GM12892 (cell line): Measurements from ENCODE around the gene ACOT12. TPM values are rescaled to one million over a fixed set of nuclear protein-coding genes. Genes with fewer than 3 reads are reported as not detected.

Experiments
- DNase-seq: peaks from one replicate; pipeline ENCODE4 v3.0.0; 2011; ENCODE audit not compliant: insufficient read length
- FAIRE-seq: peaks from 2 replicates; lab custom pipeline; 2011; peaks lifted over from hg19 to GRCh38; lab: Jason Lieb, UNC
- POLR2A ChIP-seq: IDR thresholded peaks from 2 replicates; pipeline ENCODE4 v1.6.1; 2011; ENCODE audit warnings: low read depth, low read length, control low read depth
- POLR2AphosphoS5 ChIP-seq: IDR thresholded peaks from 2 replicates; pipeline ENCODE4 v1.6.1; 2011; ENCODE audit warnings: low read depth, low read length, control low read depth
- TAF1 ChIP-seq: IDR thresholded peaks from 2 replicates; pipeline ENCODE4 v1.6.1; 2011; ENCODE audit warnings: low read depth, mild to moderate bottlenecking, control low read depth, low read length, borderline replicate concordance
- polyA plus RNA-seq: library from polyadenylated mRNA; unstranded; fragments of >200 nt; gene quantifications from one replicate; pipeline ENCODE4 v1.2.1, GENCODE V29; 2012; ENCODE audit warnings: missing spikeins, inconsistent platforms; ENCODE audit not compliant: missing spikeins

ACOT12 gene
- polyA plus RNA-seq: not detected

DNA sequence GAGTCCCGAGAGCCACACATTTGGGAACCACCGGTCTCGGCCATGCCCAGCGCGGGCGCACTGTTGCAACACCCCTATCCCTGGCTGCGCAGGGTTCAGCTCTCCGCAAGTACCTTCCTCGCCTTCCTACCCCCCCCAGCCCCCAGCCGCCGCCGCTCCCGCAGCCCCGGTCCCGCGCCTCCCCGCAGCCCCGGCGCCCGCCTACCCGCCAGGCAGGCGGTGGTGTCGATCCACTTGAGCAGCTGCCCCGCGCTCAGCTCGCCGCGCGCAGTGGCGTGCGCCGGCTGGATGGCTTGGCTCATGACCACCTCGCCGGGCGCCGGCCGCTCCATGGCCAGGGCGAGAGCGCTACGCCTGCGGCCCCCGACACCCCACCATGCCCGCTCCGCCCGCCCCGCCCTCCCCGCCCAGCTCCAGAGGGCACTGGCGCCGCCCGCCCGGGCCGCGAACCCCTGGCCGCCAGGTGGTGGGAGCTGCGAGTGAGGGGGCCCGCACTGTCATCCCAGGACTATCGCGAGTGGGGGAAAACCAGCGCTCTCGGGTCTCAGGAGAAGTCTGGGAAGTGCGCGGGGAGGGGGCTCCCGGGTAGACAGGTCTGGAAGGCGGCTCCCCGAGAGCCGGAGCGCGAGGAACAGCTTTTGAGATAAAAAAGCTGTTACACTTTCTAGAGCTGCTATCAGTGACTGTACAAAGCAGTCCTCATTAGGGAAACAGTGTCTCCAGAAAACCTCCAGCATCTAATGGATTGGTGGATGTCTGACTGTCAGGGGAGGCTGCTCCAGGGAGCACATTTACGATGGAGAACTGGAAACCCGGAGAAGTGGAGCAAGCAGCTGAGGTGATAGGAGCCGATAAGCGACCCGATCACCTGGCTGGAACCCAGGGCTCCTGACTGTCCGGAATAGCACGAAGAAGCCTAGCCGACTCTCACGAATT, at the start of gene ACOT12:
Gene ACOT12, minus strand, starts transcription at position 352 of the 936 bp plus-strand sequence. Its CDS starts 20 bp downstream, at position 332.
- FAIRE-seq (no peak), DNase-seq (no peak)
- no peak for TF ChIP-seq TAF1
- TF ChIP-seq POLR2A: no peak
- TF ChIP-seq POLR2AphosphoS5: no peak

- no peak for FAIRE-seq
- no peak for DNase-seq
Observed at GRCh38 chr5:81435023-81435422, 41.1 kb upstream of the ACOT12 start.

GRCh38 chr5:81429985-81430384, 36.1 kb upstream of the ACOT12 start:
- DNase-seq (no peak), FAIRE-seq (no peak)
- TF ChIP-seq TAF1 (no peak), POLR2A (no peak), POLR2AphosphoS5 (no peak)

More at GRCh38 chr5:81435023-81435422, 41.1 kb upstream of the ACOT12 start:
- no peak for TF ChIP-seq POLR2A
- no peak for TF ChIP-seq POLR2AphosphoS5
- TF ChIP-seq TAF1: no peak

GRCh38 chr5:81429363-81429762, 35.4 kb upstream of the ACOT12 start:
- DNase-seq (no peak), FAIRE-seq (no peak)
- TF ChIP-seq POLR2AphosphoS5 (no peak), TAF1 (no peak), POLR2A (no peak)

GRCh38 chr5:81428861-81429260, 34.9 kb upstream of the ACOT12 start:
- no peak for FAIRE-seq
- no peak for DNase-seq

GRCh38 chr5:81428446-81428845, 34.5 kb upstream of the ACOT12 start:
- TF ChIP-seq POLR2A (no peak), TAF1 (no peak), POLR2AphosphoS5 (no peak)
- no peak for DNase-seq
- no peak for FAIRE-seq

More at GRCh38 chr5:81428861-81429260, 34.9 kb upstream of the ACOT12 start:
- TF ChIP-seq POLR2AphosphoS5 (no peak), TAF1 (no peak), POLR2A (no peak)

DNA sequence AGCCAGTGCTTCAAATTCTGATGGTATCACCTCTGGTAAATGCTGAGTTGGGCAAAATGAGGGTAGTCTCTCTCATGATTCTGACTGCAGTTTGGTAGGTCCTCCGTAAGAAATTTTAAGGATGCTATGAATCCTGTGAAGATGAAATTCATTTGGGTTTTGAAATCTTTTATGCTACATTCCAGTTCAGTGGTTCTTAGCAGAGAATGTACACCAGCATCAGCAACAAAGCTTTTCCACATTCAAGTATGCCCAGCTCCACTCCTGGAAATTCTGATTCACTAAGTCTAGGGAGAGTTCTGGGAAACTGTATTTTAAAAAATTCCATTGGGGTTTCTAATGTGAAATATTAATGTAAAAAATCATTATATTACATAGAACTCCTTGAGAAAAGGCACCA, 33.6 kb upstream of the ACOT12 start:
- TF ChIP-seq POLR2A: no peak
- TF ChIP-seq TAF1: no peak
- TF ChIP-seq POLR2AphosphoS5: no peak
- FAIRE-seq: no peak

DNA sequence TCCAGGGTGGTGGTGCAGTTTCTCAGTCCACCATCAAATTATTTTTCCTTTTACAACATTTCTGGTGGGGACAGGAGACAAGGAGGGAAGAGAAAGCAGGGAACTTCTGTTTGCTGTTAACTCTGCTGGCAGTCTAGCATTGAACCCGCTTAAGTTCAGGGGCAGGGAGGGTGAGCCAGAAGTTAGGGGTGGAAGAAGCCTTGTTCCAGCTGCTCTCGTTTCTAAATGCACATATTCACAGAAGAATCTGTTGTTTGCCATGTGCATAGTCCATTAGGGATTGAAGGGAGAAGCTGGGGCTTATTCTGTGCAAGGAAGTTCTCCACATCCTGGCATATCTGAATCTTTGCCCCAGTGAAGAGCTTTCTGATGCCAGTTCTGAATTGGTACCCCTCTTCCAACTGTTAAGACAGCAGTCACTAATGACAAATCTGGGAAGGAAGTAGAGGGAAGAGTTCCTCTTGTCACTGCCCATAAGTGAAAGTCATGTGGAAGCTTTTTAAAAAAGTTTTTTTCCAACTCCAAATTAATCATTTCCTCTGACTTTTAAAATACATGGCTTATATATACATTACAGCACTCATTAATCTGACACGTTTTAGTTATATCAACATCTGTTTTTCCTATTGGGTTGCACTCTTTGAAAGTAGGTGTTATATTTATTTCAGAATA, 32.6 kb upstream of the ACOT12 start:
- FAIRE-seq (no peak), DNase-seq (no peak)
- TF ChIP-seq POLR2AphosphoS5 (no peak), TAF1 (no peak), POLR2A (no peak)

More for the DNA sequence above, 33.6 kb upstream of the ACOT12 start:
- no peak for DNase-seq

- FAIRE-seq (peak; percentile 30), DNase-seq (no peak)
- TF ChIP-seq TAF1: no peak
- TF ChIP-seq POLR2AphosphoS5: no peak
- TF ChIP-seq POLR2A: no peak
Observed at GRCh38 chr5:81425569-81425968, 31.6 kb upstream of the ACOT12 start.

DNA sequence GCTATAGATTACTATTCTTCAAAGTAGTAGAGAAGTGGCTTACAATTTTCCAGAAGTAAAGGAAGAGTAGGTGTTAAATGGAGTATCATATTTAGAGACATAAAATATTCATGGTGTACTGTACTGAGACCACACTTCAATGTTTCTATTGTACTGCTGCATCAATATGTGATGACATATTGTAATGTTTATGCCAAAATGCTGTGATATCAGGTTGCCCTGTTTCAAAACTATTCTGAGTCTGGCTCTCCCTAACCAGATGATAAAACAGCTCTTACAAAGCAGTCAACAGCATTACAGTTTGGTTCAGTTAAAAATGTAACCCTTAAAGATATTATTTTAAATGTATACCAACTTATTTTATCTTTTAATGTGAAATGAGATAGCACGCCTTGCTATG, 30.8 kb upstream of the ACOT12 start:
- DNase-seq: no peak
- no peak for FAIRE-seq
- TF ChIP-seq POLR2AphosphoS5 (no peak), POLR2A (no peak), TAF1 (no peak)

DNA sequence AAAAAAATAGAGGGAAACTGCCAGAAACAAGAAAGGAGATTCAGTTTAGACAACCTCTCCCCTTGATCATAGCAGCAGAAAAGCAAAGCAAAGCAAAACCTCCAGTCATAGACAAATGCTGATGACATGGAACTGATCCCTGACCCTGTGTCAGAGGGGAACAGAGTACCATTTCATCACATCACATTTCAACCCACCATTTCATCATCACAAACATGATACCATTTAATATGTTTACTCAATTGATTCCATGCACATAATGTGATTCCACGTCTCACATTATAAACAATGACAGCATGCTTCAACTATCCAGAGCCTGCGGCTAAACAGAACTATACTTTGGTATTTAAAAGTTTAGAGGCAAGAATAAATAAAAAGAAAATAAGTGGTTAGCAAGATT, 28.7 kb upstream of the ACOT12 start:
- DNase-seq (no peak), FAIRE-seq (no peak)
- TF ChIP-seq TAF1: no peak
- no peak for TF ChIP-seq POLR2A
- no peak for TF ChIP-seq POLR2AphosphoS5
